Thoracic aorta (tissue), 2 donors: ENCODE measurements around the gene ZNF451. TPM values are rescaled to one million over a fixed set of nuclear protein-coding genes. Genes with fewer than 3 reads are reported as not detected.

Source experiments
- ATAC-seq: fragments of 150-250 bp; one replicate; pipeline ENCODE4 v1.8.0; 2017; ENCODE audit warnings: low read depth; ENCODE audit not compliant: insufficient number of reproducible peaks, low FRiP score
- DNase-seq: peaks from one replicate; pipeline ENCODE4 v3.0.0-alpha.2; 2020; ENCODE audit warnings: low spot score
- H3K27ac ChIP-seq, 2 donors: fragments of 200-600 bp; sonication (generic); 1 replicate in 1 of 2; 2 replicates in 1 of 2; pipeline ENCODE4 v1.5.1; 2016; ENCODE audit warnings: mild to moderate bottlenecking in 2 of 2, moderate library complexity in 2 of 2
- H3K27me3 ChIP-seq: fragments of 200-600 bp; sonication (generic); replicated peaks from 2 replicates; pipeline ENCODE4 v1.6.0; 2016; ENCODE audit warnings: mild to moderate bottlenecking; ENCODE audit not compliant: insufficient read depth
- H3K36me3 ChIP-seq: fragments of 200-600 bp; sonication (generic); one replicate; pipeline ENCODE4 v1.5.1; 2016
- H3K4me1 ChIP-seq, 2 donors: fragments of 200-600 bp; sonication (generic); 1 replicate in 1 of 2; 2 replicates in 1 of 2; pipeline versions ENCODE4 v1.5.1 to v1.6.0; 2016; ENCODE audit warnings: low read depth in 2 of 2, mild to moderate bottlenecking in 1 of 2; ENCODE audit not compliant: control insufficient read depth in 1 of 2
- H3K4me3 ChIP-seq: fragments of 200-600 bp; sonication (generic); 2 replicates; pipeline ENCODE4 v1.5.1; 2016; ENCODE audit warnings: mild to moderate bottlenecking
- H3K9me3 ChIP-seq: fragments of 200-600 bp; sonication (generic); 2 replicates; pipeline ENCODE4 v1.5.1; 2016
- CTCF ChIP-seq: fragments of 200-600 bp; sonication (generic); IDR thresholded peaks from one replicate; pipeline ENCODE4 v1.5.1; 2019; ENCODE audit warnings: antibody characterized with exemption
- total RNA-seq, 2 donors: library from RNA; depleted of rRNA; stranded (reverse); fragments of >200 nt; gene quantifications; one replicate each; pipeline versions ENCODE4 v1.1.0 to v1.2.3, GENCODE V29; 2016

Gene ZNF451
- total RNA-seq, 2 donors from 2014 or later, result 45.6 to 65.0 TPM

- no peaks in the 10 kb centered on the region for H3K4me1 ChIP-seq
- no peaks in the 10 kb centered on the region for H3K9me3 ChIP-seq
- no peaks in the 10 kb centered on the region for H3K27me3 ChIP-seq
- TF ChIP-seq CTCF, result no peak
- no peak overlapping the region for H3K27ac ChIP-seq
- DNase-seq (no peak), ATAC-seq (no peak)
- H3K4me3 ChIP-seq, result no peak overlapping the region
- peaks cover 4% of the 10 kb centered on the region for H3K36me3 ChIP-seq
Measured at GRCh38 chr6:57072108-57072507, 17.9 kb upstream of the ZNF451 start.

- Histone ChIP-seq H3K27ac (no peak overlapping the region), H3K4me1 (no peaks in the 10 kb centered on the region), H3K27me3 (no peaks in the 10 kb centered on the region), H3K9me3 (no peaks in the 10 kb centered on the region), H3K36me3 (no peaks in the 10 kb centered on the region), H3K4me3 (no peak overlapping the region)
- no peak for DNase-seq
- ATAC-seq, result no peak
- no peak for TF ChIP-seq CTCF
Measured at GRCh38 chr6:57074383-57074782, 15.6 kb upstream of the ZNF451 start.

GRCh38 chr6:57075092-57075491 is 14.9 kb upstream of the ZNF451 start:
- Histone ChIP-seq H3K4me1 (no peaks in the 10 kb centered on the region), H3K9me3 (no peaks in the 10 kb centered on the region), H3K27ac (no peak overlapping the region), H3K36me3 (no peaks in the 10 kb centered on the region), H3K4me3 (no peak overlapping the region), H3K27me3 (no peaks in the 10 kb centered on the region)
- DNase-seq, result no peak
- ATAC-seq, result no peak
- TF ChIP-seq CTCF, result no peak

GRCh38 chr6:57078531-57079207 is 11.3 kb upstream of the ZNF451 start:
- H3K27ac ChIP-seq, result no peak overlapping the region
- TF ChIP-seq CTCF, result no peak
- no peaks in the 10 kb centered on the region for H3K27me3 ChIP-seq
- DNase-seq (no peak), ATAC-seq (no peak)
- H3K9me3 ChIP-seq, result no peaks in the 10 kb centered on the region
- H3K4me3 ChIP-seq, result no peak overlapping the region
- H3K4me1 ChIP-seq, result no peaks in the 10 kb centered on the region
- H3K36me3 ChIP-seq, result no peaks in the 10 kb centered on the region

GRCh38 chr6:57085471-57085870 is 4.5 kb upstream of the ZNF451 start:
- ATAC-seq, result no peak
- no peak overlapping the region for H3K4me3 ChIP-seq

More at GRCh38 chr6:57085471-57085870, 4.5 kb upstream of the ZNF451 start:
- Histone ChIP-seq H3K27me3 (no peaks in the 10 kb centered on the region), H3K27ac (no peak overlapping the region), H3K36me3 (no peaks in the 10 kb centered on the region), H3K4me1 (peaks cover 4% of the 10 kb centered on the region in 2 donors), H3K9me3 (no peaks in the 10 kb centered on the region)
- no peak for DNase-seq
- TF ChIP-seq CTCF, result no peak
